HL-60 (cell line): ENCODE measurements around the gene FNDC10.
"Not testable (repeated sequence)": the region's sequence is repeated elsewhere in the genome, so short reads cannot be mapped to it uniquely, and the experiment has no call there.

Source experiments
- GABPA ChIP-seq: IDR thresholded peaks from 2 replicates; pipeline ENCODE4 v1.6.1; 2012; ENCODE audit warnings: low read depth
- POLR2AphosphoS5 ChIP-seq: IDR thresholded peaks from 2 replicates; pipeline ENCODE4 v1.6.1; 2012; ENCODE audit warnings: low read depth
- SPI1 ChIP-seq: IDR thresholded peaks from 2 replicates; pipeline ENCODE4 v1.6.1; 2012; ENCODE audit warnings: low read depth, mild to moderate bottlenecking, borderline replicate concordance
- TF ChIP-seq, protein P1 (sequence below): IDR thresholded peaks from one replicate; pipeline ENCODE4 v1.5.1; 2011; ENCODE audit warnings: low read length, control low read depth, inconsistent platforms; ENCODE audit not compliant: insufficient read depth
- TF ChIP-seq, protein P2 (sequence below): IDR thresholded peaks from 2 replicates; pipeline ENCODE4 v1.6.1; 2012; ENCODE audit warnings: low read depth; ENCODE audit not compliant: insufficient replicate concordance

DNA sequence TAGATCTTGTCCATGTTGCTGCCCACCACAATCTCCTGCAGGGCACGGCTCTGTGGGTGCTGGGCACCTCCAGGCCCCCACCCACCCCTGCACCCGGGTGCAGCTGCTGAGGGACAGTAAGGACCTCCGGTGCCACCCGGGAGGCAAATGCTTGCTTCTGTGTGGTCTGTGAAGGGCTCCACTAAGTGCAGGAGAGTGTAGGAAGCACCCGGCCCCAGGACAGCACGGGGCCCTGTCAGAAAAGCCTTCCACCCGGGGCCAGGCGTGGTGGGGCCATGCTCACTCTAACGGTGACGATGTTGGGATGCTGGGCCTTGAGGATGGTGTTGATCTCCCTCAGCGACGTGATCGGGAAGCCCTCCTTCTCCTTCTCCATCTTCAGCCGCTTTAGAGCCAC is 37.5 kb upstream of the FNDC10 start:
- TF ChIP-seq, protein P1, sequence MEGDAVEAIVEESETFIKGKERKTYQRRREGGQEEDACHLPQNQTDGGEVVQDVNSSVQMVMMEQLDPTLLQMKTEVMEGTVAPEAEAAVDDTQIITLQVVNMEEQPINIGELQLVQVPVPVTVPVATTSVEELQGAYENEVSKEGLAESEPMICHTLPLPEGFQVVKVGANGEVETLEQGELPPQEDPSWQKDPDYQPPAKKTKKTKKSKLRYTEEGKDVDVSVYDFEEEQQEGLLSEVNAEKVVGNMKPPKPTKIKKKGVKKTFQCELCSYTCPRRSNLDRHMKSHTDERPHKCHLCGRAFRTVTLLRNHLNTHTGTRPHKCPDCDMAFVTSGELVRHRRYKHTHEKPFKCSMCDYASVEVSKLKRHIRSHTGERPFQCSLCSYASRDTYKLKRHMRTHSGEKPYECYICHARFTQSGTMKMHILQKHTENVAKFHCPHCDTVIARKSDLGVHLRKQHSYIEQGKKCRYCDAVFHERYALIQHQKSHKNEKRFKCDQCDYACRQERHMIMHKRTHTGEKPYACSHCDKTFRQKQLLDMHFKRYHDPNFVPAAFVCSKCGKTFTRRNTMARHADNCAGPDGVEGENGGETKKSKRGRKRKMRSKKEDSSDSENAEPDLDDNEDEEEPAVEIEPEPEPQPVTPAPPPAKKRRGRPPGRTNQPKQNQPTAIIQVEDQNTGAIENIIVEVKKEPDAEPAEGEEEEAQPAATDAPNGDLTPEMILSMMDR = not testable (repeated sequence)
- TF ChIP-seq GABPA, POLR2AphosphoS5, SPI1: not testable (repeated sequence)
- TF ChIP-seq, protein P2, sequence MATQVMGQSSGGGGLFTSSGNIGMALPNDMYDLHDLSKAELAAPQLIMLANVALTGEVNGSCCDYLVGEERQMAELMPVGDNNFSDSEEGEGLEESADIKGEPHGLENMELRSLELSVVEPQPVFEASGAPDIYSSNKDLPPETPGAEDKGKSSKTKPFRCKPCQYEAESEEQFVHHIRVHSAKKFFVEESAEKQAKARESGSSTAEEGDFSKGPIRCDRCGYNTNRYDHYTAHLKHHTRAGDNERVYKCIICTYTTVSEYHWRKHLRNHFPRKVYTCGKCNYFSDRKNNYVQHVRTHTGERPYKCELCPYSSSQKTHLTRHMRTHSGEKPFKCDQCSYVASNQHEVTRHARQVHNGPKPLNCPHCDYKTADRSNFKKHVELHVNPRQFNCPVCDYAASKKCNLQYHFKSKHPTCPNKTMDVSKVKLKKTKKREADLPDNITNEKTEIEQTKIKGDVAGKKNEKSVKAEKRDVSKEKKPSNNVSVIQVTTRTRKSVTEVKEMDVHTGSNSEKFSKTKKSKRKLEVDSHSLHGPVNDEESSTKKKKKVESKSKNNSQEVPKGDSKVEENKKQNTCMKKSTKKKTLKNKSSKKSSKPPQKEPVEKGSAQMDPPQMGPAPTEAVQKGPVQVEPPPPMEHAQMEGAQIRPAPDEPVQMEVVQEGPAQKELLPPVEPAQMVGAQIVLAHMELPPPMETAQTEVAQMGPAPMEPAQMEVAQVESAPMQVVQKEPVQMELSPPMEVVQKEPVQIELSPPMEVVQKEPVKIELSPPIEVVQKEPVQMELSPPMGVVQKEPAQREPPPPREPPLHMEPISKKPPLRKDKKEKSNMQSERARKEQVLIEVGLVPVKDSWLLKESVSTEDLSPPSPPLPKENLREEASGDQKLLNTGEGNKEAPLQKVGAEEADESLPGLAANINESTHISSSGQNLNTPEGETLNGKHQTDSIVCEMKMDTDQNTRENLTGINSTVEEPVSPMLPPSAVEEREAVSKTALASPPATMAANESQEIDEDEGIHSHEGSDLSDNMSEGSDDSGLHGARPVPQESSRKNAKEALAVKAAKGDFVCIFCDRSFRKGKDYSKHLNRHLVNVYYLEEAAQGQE = not testable (repeated sequence)
